H9 (cell line): ENCODE measurements around the gene CGB8. TPM values are rescaled to one million over a fixed set of nuclear protein-coding genes. Genes with fewer than 3 reads are reported as not detected.
"Not testable (repeated sequence)": the region's sequence is repeated elsewhere in the genome, so short reads cannot be mapped to it uniquely, and the experiment has no call there.

Experiments
- DNase-seq: peaks from one replicate; pipeline ENCODE4 v3.0.0-alpha.2; 2017
- H2AFZ ChIP-seq: one replicate; pipeline ENCODE4 v1.6.1; 2013; ENCODE audit warnings: mild to moderate bottlenecking, low read length, control low read depth, moderate library complexity
- H2AK5ac ChIP-seq: 2 replicates; pipeline ENCODE4 v1.6.1; 2013; ENCODE audit warnings: low read length, control low read depth, mixed read lengths; ENCODE audit not compliant: insufficient read length
- H2BK120ac ChIP-seq: one replicate; pipeline ENCODE4 v1.6.1; 2013; ENCODE audit warnings: low read depth, mild to moderate bottlenecking, low read length, control low read depth, inconsistent platforms; ENCODE audit not compliant: poor library complexity, severe bottlenecking
- H2BK12ac ChIP-seq: 2 replicates; pipeline ENCODE4 v1.6.1; 2013; ENCODE audit warnings: low read length, control low read depth, mixed read lengths, low read depth; ENCODE audit not compliant: insufficient read length
- H2BK15ac ChIP-seq: 2 replicates; pipeline ENCODE4 v1.6.1; 2013; ENCODE audit warnings: low read depth, low read length, control low read depth
- H2BK20ac ChIP-seq: one replicate; pipeline ENCODE4 v1.6.1; 2013; ENCODE audit warnings: low read depth, mild to moderate bottlenecking, low read length, control low read depth, inconsistent platforms; ENCODE audit not compliant: poor library complexity, severe bottlenecking
- H2BK5ac ChIP-seq: 2 replicates; pipeline ENCODE4 v1.6.1; 2013; ENCODE audit warnings: low read length, control low read depth, mixed read lengths; ENCODE audit not compliant: insufficient read length
- H3K14ac ChIP-seq: 2 replicates; pipeline ENCODE4 v1.6.1; 2013; ENCODE audit warnings: low read length, control low read depth; ENCODE audit not compliant: insufficient read depth
- H3K18ac ChIP-seq: 2 replicates; pipeline ENCODE4 v1.6.1; 2013; ENCODE audit warnings: low read depth, mild to moderate bottlenecking, mixed read lengths, low read length, control low read depth; ENCODE audit not compliant: insufficient read length
- H3K23ac ChIP-seq: 2 replicates; pipeline ENCODE4 v1.6.1; 2013; ENCODE audit warnings: low read length, control low read depth, mixed read lengths, low read depth; ENCODE audit not compliant: insufficient read length
- H3K23me2 ChIP-seq: 2 replicates; pipeline ENCODE4 v1.6.1; 2013; ENCODE audit warnings: low read depth, mild to moderate bottlenecking, mixed read lengths, low read length, control low read depth; ENCODE audit not compliant: insufficient read length, poor library complexity, severe bottlenecking
- H3K27ac ChIP-seq: 2 replicates; pipeline ENCODE4 v1.5.1; 2013; ENCODE audit warnings: low read length, control low read depth, mixed read lengths, low read depth; ENCODE audit not compliant: insufficient read length
- H3K27me3 ChIP-seq: 2 replicates; pipeline ENCODE4 v1.6.1; 2013; ENCODE audit warnings: low read length, control low read depth, inconsistent platforms; ENCODE audit not compliant: insufficient read depth
- H3K4ac ChIP-seq: 2 replicates; pipeline ENCODE4 v1.6.1; 2013; ENCODE audit warnings: low read depth, mild to moderate bottlenecking, control low read depth, inconsistent platforms, low read length, moderate library complexity
- H3K4me1 ChIP-seq: 2 replicates; pipeline ENCODE4 v1.6.1; 2013; ENCODE audit warnings: low read length, control low read depth, inconsistent platforms; ENCODE audit not compliant: insufficient read depth
- H3K4me2 ChIP-seq: 2 replicates; pipeline ENCODE4 v1.6.1; 2013; ENCODE audit warnings: low read length, control low read depth, mixed read lengths; ENCODE audit not compliant: insufficient read length, insufficient read depth
- H3K56ac ChIP-seq: 2 replicates; pipeline ENCODE4 v1.6.1; 2013; ENCODE audit warnings: low read depth, mild to moderate bottlenecking, mixed read lengths, low read length, control low read depth; ENCODE audit not compliant: insufficient read length
- H3K79me1 ChIP-seq: 2 replicates; pipeline ENCODE4 v1.6.1; 2013; ENCODE audit warnings: low read depth, mild to moderate bottlenecking, moderate library complexity, low read length, control low read depth, inconsistent platforms; ENCODE audit not compliant: insufficient read depth, poor library complexity, severe bottlenecking
- H3K79me2 ChIP-seq: 2 replicates; pipeline ENCODE4 v1.6.1; 2013; ENCODE audit warnings: low read length, control low read depth, inconsistent platforms; ENCODE audit not compliant: insufficient read depth
- H3K9ac ChIP-seq: 2 replicates; pipeline ENCODE4 v1.6.1; 2013; ENCODE audit warnings: low read length, control low read depth, mixed read lengths; ENCODE audit not compliant: insufficient read length; ENCODE audit errors: extremely low read depth
- H3K9me3 ChIP-seq: one replicate; pipeline ENCODE4 v1.6.1; 2013; ENCODE audit warnings: low read depth, low read length, inconsistent platforms; ENCODE audit not compliant: control insufficient read depth
- H3T11ph ChIP-seq: one replicate; pipeline ENCODE4 v1.6.1; 2013; ENCODE audit warnings: mild to moderate bottlenecking, low read length, control low read depth, inconsistent platforms
- H4K20me1 ChIP-seq: one replicate; pipeline ENCODE4 v1.6.1; 2013; ENCODE audit not compliant: control insufficient read depth, insufficient read length, insufficient read depth
- H4K5ac ChIP-seq: 2 replicates; pipeline ENCODE4 v1.6.1; 2013; ENCODE audit warnings: low read depth, mild to moderate bottlenecking, mixed read lengths, low read length, control low read depth; ENCODE audit not compliant: insufficient read length
- H4K8ac ChIP-seq: replicated peaks from 2 replicates; pipeline ENCODE4 v1.6.1; 2013; ENCODE audit warnings: low read length, control low read depth, mixed read lengths, low read depth; ENCODE audit not compliant: insufficient read length
- H4K91ac ChIP-seq: 2 replicates; pipeline ENCODE4 v1.6.1; 2013; ENCODE audit warnings: low read depth, mild to moderate bottlenecking, moderate library complexity, mixed read lengths, low read length, control low read depth; ENCODE audit not compliant: insufficient read length
- H3K27ac Mint-ChIP-seq, 3 experiments: 2 replicates in 2 of 3; 3 replicates in 1 of 3; pipeline ENCODE4 v1.8.0; 2020 to 2021; ENCODE audit warnings: mixed read lengths in 3 of 3, mild to moderate bottlenecking in 1 of 3, moderate library complexity in 1 of 3
- H3K27me3 Mint-ChIP-seq: 2 replicates; pipeline ENCODE4 v1.8.0; 2021; ENCODE audit warnings: low read depth, mild to moderate bottlenecking, moderate library complexity, mixed read lengths
- H3K36me3 Mint-ChIP-seq, 3 experiments: 2 replicates in 2 of 3; 3 replicates in 1 of 3; pipeline ENCODE4 v1.8.0; 2020 to 2021; ENCODE audit warnings: low read depth in 3 of 3, mixed read lengths in 3 of 3; ENCODE audit not compliant: insufficient read depth in 1 of 3
- H3K4me1 Mint-ChIP-seq, 2 experiments: 2 replicates each; pipeline ENCODE4 v1.8.0; 2020; ENCODE audit warnings: mixed read lengths in 2 of 2
- H3K4me3 Mint-ChIP-seq, 2 experiments: 2 replicates in 1 of 2; 3 replicates in 1 of 2; pipeline ENCODE4 v1.8.0; 2020 to 2021; ENCODE audit warnings: mild to moderate bottlenecking in 2 of 2, mixed read lengths in 2 of 2, moderate library complexity in 1 of 2
- H3K9me3 Mint-ChIP-seq, 2 experiments: 2 replicates in 1 of 2; 3 replicates in 1 of 2; pipeline ENCODE4 v1.8.0; 2020; ENCODE audit warnings: mild to moderate bottlenecking in 2 of 2, mixed read lengths in 2 of 2, moderate library complexity in 1 of 2
- WGBS: extraction: QIAGEN DNeasy Blood & Tissue Kit; methylation state at CpG from one replicate; pipeline ENCODE4 v1.1.7; 2013; ENCODE audit warnings: missing lambda C conversion rate, low lambda C conversion rate, mixed read lengths; ENCODE audit not compliant: insufficient read length; ENCODE audit errors: extremely low coverage; 5-methylcytosine and 5-hydroxymethylcytosine counted together
- total RNA-seq: library from RNA; stranded (reverse); gene quantifications from 2 replicates; pipeline ENCODE4 v1.2.1, GENCODE V29; 2021

Gene CGB8
- total RNA-seq, 1 experiment from 2014 or later: not detected

DNA sequence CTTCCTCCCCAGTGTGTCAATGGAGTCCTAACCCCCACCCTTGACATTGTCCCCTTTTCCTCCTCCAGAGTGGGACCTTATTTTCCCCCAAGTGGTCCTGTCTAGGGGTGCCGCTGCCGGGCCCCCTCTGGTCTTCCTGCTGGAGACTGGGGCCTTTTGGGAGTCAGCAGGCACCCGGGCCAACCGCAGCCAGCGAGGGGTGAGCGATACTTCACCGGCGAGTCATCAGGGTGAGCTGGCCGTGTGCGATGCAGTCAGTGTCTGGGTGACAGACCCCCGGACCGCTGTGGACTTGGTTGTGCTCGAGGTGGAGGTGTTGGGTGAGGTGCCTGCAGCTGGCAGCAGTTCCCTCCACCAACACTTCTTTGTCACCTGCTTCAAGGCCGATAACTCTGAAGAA lies 19.2 kb downstream of the CGB8 start:
- not testable (repeated sequence) for H2AFZ ChIP-seq, H3K27ac ChIP-seq, H3K79me1 ChIP-seq, H3K27ac Mint-ChIP-seq, H3K23me2 ChIP-seq, H2BK12ac ChIP-seq, H3K14ac ChIP-seq, H3K4me1 Mint-ChIP-seq, H3K79me2 ChIP-seq, H3K9ac ChIP-seq, DNase-seq, H2BK20ac ChIP-seq, H2BK5ac ChIP-seq, H3K4me1 ChIP-seq, H3K4me3 Mint-ChIP-seq, H3K9me3 ChIP-seq, H2BK15ac ChIP-seq, H4K5ac ChIP-seq, H3K4me2 ChIP-seq, H3K56ac ChIP-seq, H3K36me3 Mint-ChIP-seq, H4K91ac ChIP-seq, H3K27me3 ChIP-seq, H4K8ac ChIP-seq, H3K4ac ChIP-seq, H3T11ph ChIP-seq, H4K20me1 ChIP-seq, H2AK5ac ChIP-seq, H3K23ac ChIP-seq, H2BK120ac ChIP-seq, H3K18ac ChIP-seq, H3K9me3 Mint-ChIP-seq
- H3K27me3 Mint-ChIP-seq: peaks cover 29% of the 10 kb centered on the region
- no CpG with 5 or more reads among the region's 14 CpGs for WGBS

- not testable (repeated sequence) for H3K18ac ChIP-seq, DNase-seq, H2AK5ac ChIP-seq, H2BK12ac ChIP-seq, H3K79me2 ChIP-seq, H3K4me3 Mint-ChIP-seq, H3K36me3 Mint-ChIP-seq, H3K4me1 Mint-ChIP-seq, H3K9ac ChIP-seq, H3T11ph ChIP-seq, H3K4me1 ChIP-seq, H4K5ac ChIP-seq, H3K23ac ChIP-seq, H3K9me3 Mint-ChIP-seq, H4K8ac ChIP-seq, H3K27ac ChIP-seq, H2BK120ac ChIP-seq, H3K79me1 ChIP-seq, H3K14ac ChIP-seq, H2BK5ac ChIP-seq, H2BK20ac ChIP-seq, H2AFZ ChIP-seq, H4K20me1 ChIP-seq, H2BK15ac ChIP-seq, H3K56ac ChIP-seq, H4K91ac ChIP-seq, H3K27me3 ChIP-seq, H3K23me2 ChIP-seq, H3K27ac Mint-ChIP-seq, H3K4me2 ChIP-seq, H3K4ac ChIP-seq, H3K9me3 ChIP-seq
- WGBS: no CpG with 5 or more reads among the region's 9 CpGs
- peaks cover 30% of the 10 kb centered on the region for H3K27me3 Mint-ChIP-seq
Measured at GRCh38 chr19:49028686-49029085, 20.2 kb downstream of the CGB8 start.
